Hematopoietic multipotent progenitor cell treated with erythropoietin and hydrocortisone succinate and interleukin-3 and kit ligand, for 17 days (in vitro differentiated cells): Measurements from ENCODE around the gene CMBL.
"Not testable (repeated sequence)": the region's sequence is repeated elsewhere in the genome, so short reads cannot be mapped to it uniquely, and the experiment has no call there.

Source experiments
- DNase-seq: peaks from one replicate; pipeline ENCODE4 v3.0.0-alpha.2; 2015; ENCODE audit warnings: low spot score

The CMBL gene

DNA sequence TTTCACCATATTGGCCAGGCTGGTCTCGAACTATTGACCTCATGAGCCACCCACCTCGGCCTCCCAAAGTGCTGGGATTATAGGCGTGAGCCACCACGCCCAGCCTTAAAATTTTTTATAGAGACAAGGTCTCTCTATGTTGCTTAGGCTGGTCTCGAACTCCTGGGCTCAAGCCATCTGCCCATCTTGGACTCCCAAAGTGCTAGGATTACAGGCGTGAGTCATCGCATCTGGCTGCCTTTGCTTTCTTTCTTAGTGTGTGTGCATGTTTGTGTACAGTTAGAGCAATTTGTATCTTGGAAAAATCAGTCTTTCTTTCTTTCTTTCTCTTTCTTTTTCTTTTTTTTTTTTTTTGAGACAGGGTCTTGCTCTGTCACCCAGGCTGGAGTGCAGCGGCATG, 22.3 kb downstream of the CMBL start:
- DNase-seq: peak; percentile 63

- DNase-seq: peak; percentile 86
These were observed 23.6 kb downstream of the CMBL start for GRCh38 chr5:10283927-10284635.

GRCh38 chr5:10279925-10280720, 27.6 kb downstream of the CMBL start:
- DNase-seq: no peak

GRCh38 chr5:10279328-10279727, 28.4 kb downstream of the CMBL start:
- DNase-seq: no peak

DNA sequence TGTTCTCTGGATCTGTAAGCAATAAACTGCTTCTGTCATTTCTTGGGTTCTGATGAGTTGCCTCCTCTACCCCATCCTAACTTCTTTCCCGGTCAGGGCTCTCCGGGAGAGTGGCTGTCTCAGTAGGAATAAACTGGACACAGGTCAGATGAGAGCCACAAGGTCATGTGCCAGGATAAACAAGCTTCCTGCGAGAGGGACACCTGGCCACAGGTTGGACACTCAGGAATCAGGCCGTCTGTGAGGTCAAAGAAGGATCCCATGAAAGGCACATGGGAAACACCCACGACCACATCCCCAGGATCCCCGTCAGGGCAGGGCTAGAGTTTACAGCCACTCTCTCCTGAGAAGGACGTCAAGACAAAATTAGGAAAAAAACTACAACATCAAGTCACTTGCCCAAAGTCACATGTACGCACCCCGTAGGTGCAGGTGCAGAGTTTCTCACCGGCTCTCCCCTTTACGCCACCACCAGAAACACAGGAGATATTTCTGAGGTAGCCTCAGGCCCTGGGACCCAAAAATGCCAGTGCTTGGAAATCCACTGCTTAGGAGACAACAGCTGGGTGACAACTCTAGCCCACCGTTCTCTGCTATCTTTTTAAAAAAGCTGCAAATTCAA, 28.9 kb downstream of the CMBL start:
- DNase-seq: no peak

GRCh38 chr5:10277773-10278630, 29.7 kb downstream of the CMBL start:
- no peak for DNase-seq

- DNase-seq: no peak
These were observed 31.0 kb downstream of the CMBL start for GRCh38 chr5:10276691-10277090.

- no peak for DNase-seq
These were observed 31.7 kb downstream of the CMBL start for GRCh38 chr5:10275991-10276390.

- DNase-seq: no peak
These were observed 32.2 kb downstream of the CMBL start for GRCh38 chr5:10275460-10275859.

GRCh38 chr5:10272875-10273209, 34.9 kb downstream of the CMBL start:
- not testable (repeated sequence) for DNase-seq

DNA sequence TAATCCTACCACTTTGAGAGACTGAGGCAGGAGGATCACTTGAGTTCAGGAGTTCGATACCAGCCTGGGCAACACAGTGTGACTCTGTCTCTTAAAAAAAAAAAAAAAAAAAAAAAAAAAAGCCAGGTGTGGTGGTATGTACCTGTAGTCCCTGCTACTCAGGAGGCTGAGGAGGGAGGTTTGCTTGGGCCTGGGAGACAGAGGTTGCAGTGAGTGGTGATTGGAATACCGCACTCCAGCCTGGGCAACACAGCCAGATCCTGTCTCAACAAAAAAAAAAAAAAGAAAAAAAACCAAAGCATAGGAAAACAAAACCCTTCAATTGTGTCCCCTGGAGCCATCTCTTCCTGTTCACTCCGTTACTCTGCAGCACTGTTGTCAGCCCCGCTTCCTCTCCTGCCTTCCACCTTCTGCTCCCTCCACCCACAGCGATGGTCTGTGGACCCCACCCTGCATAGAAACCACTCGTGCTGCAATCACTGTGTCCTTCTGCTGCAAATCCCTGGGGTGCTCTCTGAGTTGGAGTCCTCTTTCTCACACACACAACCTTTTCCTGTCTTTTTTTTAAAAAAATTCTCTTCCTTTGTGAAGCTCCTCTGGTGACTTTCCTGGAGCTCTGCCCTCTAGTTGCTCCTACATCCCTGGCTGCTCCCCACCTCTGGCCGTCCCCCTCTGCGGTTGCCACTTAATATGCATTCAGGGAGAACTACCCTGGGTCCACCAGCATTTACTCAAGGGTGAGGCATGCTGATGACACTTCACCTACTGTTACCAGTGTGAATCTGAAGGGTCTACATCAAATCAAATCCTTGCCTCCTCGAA, 35.4 kb downstream of the CMBL start:
- no peak for DNase-seq

GRCh38 chr5:10268100-10268499, 39.6 kb downstream of the CMBL start:
- DNase-seq: no peak

DNA sequence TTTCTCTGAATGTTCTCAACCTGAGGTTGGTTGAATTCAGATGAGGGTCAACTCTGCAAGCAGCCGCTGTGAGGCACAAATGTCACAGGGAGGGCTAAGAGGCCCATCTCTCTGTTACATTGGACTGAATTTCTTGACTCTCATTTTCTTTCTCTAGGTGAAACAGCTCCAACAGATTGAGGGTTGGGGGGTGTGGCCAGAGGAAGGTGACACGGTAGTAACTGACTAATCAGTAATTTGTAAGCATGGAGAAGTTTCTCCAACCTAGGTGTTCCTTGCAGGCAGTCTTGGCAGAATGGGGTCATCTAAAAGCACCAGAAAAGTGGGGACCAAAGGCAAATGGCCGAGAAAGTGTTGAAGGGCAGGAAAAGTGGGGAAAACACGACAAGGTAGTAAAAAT, 40.9 kb downstream of the CMBL start:
- no peak for DNase-seq

- DNase-seq: no peak
These were observed 41.6 kb downstream of the CMBL start for GRCh38 chr5:10266137-10266536.

DNA sequence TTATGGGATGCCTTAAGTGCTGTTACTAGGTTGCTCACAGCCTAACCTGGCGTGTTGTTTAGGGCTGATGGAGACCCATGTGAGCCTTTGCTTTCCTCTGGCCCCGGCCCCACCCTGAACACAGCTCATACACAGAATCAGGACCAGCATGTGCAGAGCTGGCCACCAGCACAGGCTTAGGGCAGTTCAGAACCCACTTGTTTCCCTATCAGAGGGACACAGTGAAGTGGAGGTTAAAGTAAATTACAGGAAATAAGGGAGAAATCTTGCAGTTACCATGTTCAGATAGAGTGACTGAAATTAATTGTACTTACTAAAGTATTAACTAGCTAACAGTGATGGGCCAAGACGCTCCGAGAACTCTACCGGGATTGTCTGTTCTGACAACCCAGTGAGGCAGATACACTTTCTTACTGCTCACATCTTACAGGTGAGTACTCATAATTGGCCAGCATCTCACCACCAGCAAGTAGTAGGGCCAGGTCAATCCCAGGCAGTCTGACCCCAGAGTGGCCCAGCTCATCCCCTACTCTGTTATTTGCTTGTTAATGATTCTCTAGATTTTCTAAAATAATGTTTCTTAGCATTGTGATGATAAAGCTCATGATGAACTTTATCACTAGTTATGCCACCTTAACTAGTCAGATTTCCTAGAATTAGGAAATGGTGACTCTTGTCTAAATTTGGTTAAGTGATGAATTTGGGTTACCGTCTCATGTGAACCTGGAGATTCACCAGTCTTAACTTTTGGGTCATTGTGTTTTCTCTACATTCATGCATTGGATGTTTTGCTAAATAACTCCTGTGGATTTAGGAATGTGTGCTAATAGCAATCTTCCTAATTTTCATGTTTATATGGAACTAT, 42.2 kb downstream of the CMBL start:
- DNase-seq: no peak

DNA sequence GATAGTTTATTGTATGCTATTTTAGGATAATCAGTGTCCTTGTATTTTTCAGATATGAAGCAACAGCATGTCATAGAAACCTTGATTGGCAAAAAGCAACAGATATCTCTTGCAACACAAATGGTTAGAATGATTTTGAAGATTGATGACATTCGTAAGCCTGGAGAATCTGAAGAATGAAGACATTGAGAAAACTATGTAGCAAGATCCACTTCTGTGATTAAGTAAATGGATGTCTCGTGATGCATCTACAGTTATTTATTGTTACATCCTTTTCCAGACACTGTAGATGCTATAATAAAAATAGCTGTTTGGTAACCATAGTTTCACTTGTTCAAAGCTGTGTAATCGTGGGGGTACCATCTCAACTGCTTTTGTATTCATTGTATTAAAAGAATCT, 43.1 kb downstream of the CMBL start:
- DNase-seq: no peak

GRCh38 chr5:10262995-10263394, 44.7 kb downstream of the CMBL start:
- no peak for DNase-seq

DNA sequence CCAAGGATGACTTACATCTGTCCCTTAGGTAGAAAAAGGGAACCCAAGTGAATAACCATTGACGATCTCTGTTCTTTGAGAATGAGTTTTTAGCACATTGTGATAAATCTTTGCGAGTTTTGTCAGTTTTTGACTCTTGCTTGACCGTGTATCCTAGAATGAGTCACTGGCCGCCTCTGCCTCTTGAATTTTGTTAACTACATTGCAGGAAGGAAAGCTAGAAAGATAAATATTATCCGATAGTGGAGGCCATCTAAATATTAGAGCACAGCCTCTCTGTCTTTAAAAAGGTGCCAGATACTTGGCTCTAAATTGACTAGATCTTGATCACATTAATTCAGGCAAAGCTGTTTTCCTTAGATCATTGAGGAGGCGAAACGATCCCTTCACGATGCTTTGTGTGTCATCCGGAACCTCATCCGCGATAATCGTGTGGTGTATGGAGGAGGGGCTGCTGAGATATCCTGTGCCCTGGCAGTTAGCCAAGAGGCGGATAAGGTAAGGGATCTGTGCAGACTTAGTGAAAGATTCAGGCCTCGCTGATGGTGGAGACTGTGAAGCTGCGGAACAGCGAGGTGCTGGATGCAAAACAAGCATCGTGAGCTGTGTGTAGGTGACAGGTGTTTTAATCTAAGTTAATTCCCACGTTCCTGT, 45.5 kb downstream of the CMBL start:
- no peak for DNase-seq

- no peak for DNase-seq
These were observed 46.6 kb downstream of the CMBL start for GRCh38 chr5:10261065-10261464.

- DNase-seq: no peak
These were observed 47.8 kb downstream of the CMBL start for GRCh38 chr5:10259899-10260298.
